ENCODE data around the gene TALDO1. TPM values are rescaled to one million over a fixed set of nuclear protein-coding genes. Genes with fewer than 3 reads are reported as not detected.
A peak's percentile ranks its signal among the peaks of the same experiment; 100 is the strongest.

The TALDO1 gene
- total and polyA plus RNA-seq, 2 of the 8 experiments (the other 6 are each of a cell fraction or from before 2014, with no cell fraction given), result 265 to 308 TPM

- no peak overlapping the region for H2AFZ ChIP-seq (ENCODE audit: low read length)
- WGBS, 2 experiments (ENCODE audit: extremely low coverage in 1 of 2, insufficient coverage in 1 of 2, insufficient read length in 1 of 2, insufficient replicate concordance in 2 of 2, low coverage in 1 of 2, low lambda C conversion rate in 2 of 2, missing lambda C conversion rate in 1 of 2), result 83% methylated on average over 20 of the region's 26 CpGs; no CpG with 5 or more reads in 1 of the 2 experiments
- no peak overlapping the region for H2AK5ac ChIP-seq (ENCODE audit: low read depth, low read length)
- no peak overlapping the region for H2BK120ac ChIP-seq (replicated peaks; ENCODE audit: low read depth, low read length)
- peaks cover 0 to 5% of the 10 kb centered on the region in 2 experiments; a peak in 1 of 4 replicates for H3K79me2 ChIP-seq (ENCODE audit: control insufficient read depth in 1 of 2, insufficient read depth in 2 of 2, low read length in 2 of 2)
- DNase-seq (ENCODE audit: low read depth in 1 of 2, low spot score in 2 of 2), result no peak
- ChIA-PET POLR2A (ENCODE audit: partially characterized antibody) (interaction anchor here (0.6 to 53.0 kb wide), 11 partner anchors 10 to 241 kb away, joined by 3 to 1917 read pairs (median 3); partner anchors contain the start of genes CD151, CRACR2B, GATD1 and PIDD1), CTCF (ENCODE audit: partially characterized antibody) (interaction anchor here (0.7 to 3.4 kb wide), 11 partner anchors 10 to 72 kb away, joined by 3 to 14 read pairs (median 3); no protein-coding TSS in a partner anchor)
- H4K91ac ChIP-seq (replicated peaks; ENCODE audit: insufficient read length, low read length), result peak overlapping the region; percentile 73
- no peak overlapping the region; the same call in 1 of the 2 replicates for H3K27ac ChIP-seq (ENCODE audit: low read depth, low read length)
- 0 out of 2 replicates have a peak overlapping the region, but pooled peaks have one; percentile 66 for H2BK5ac ChIP-seq (ENCODE audit: low read depth, low read length)
- H4K5ac ChIP-seq (ENCODE audit: insufficient read length, low read depth, low read length), result no peak overlapping the region
- H3K9me3 ChIP-seq (ENCODE audit: insufficient read depth in 2 of 2, low read depth in 1 of 2, low read length in 1 of 2), result no peaks in the 10 kb centered on the region
- H3K9ac ChIP-seq (replicated peaks in 1 of 4; ENCODE audit: extremely low read depth in 1 of 4, low read depth in 3 of 4, low read length in 3 of 4), result no peak overlapping the region; a peak in 1 of 7 replicates
- no peak overlapping the region for H3K23ac ChIP-seq (ENCODE audit: insufficient read length)
- no peak overlapping the region for H3K56ac ChIP-seq (replicated peaks; ENCODE audit: insufficient read length, low read depth, low read length)
- H4K20me1 ChIP-seq (replicated peaks in 1 of 2; ENCODE audit: control insufficient read depth in 1 of 2, insufficient read depth in 2 of 2, low read length in 2 of 2), result peaks cover 0 to 12% of the 10 kb centered on the region in 2 experiments
- H3K23me2 ChIP-seq (ENCODE audit: low read depth, low read length), result peaks cover 7% of the 10 kb centered on the region
- H2BK20ac ChIP-seq (ENCODE audit: low read length), result no peak overlapping the region
- 0 out of 2 replicates have a peak, but pooled peaks cover 7% of the 10 kb centered on the region for H3K79me1 ChIP-seq (ENCODE audit: low read depth, low read length)
- peak overlapping the region; percentile 28 for H3K4ac ChIP-seq (replicated peaks; ENCODE audit: insufficient read length, low read depth, low read length)
- no peaks in the 10 kb centered on the region for H3K27me3 ChIP-seq (replicated peaks in 1 of 4; ENCODE audit: control insufficient read depth in 3 of 4, extremely low read depth in 1 of 4, insufficient read depth in 3 of 4, low read length in 3 of 4)
- H3K4me1 ChIP-seq (replicated peaks in 1 of 4; ENCODE audit: control insufficient read depth in 3 of 4, insufficient read depth in 4 of 4, low read length in 3 of 4), result peaks cover 4 to 23% (median 16%) of the 10 kb centered on the region in 4 experiments
- H3K4me2 ChIP-seq (ENCODE audit: insufficient read depth in 1 of 2, low read depth in 2 of 2, low read length in 2 of 2), result peak overlapping the region; percentile 30 to 84; a peak in 3 of 4 replicates
- 0 out of 8 replicates have a peak overlapping the region, but pooled peaks of 1 of the 4 experiments have one; percentile 20 for H3K4me3 ChIP-seq (ENCODE audit: extremely low read depth in 1 of 4, insufficient read depth in 2 of 4, low read depth in 3 of 4, low read length in 4 of 4)
- H3K36me3 ChIP-seq (ENCODE audit: control insufficient read depth in 2 of 4, insufficient read depth in 4 of 4, low read length in 3 of 4), result peaks cover 0 to 29% (median 1%) of the 10 kb centered on the region in 4 experiments; a peak in 4 of 8 replicates
- H3K14ac ChIP-seq (ENCODE audit: insufficient read length), result no peak overlapping the region
- peak overlapping the region; percentile 53; the same call in 1 of the 2 replicates for H2BK12ac ChIP-seq (ENCODE audit: low read depth, low read length)
- H2BK15ac ChIP-seq (ENCODE audit: low read length), result 0 out of 2 replicates have a peak overlapping the region, but pooled peaks have one; percentile 67
- H4K8ac ChIP-seq (ENCODE audit: extremely low read depth, insufficient read depth, low read length), result peak overlapping the region; percentile 46; the same call in 1 of the 2 replicates
- no peak for FAIRE-seq
- no peak overlapping the region; the same call in 1 of the 2 replicates for H3K18ac ChIP-seq (ENCODE audit: extremely low read depth, low read length)
- TF ChIP-seq TAF7 (optimal IDR thresholded peaks at IDR 0.05; ENCODE audit: borderline replicate concordance, low read depth, low read length) (no peak), SP2 (IDR thresholded peaks at IDR 0.05; ENCODE audit: low read length) (no peak), SP4 (IDR thresholded peaks at IDR 0.05; ENCODE audit: low read length) (no peak), ATF2 (IDR thresholded peaks at IDR 0.05; ENCODE audit: low read length) (no peak), JUND (IDR thresholded peaks at IDR 0.05; ENCODE audit: low read length) (no peak), SAP30 (IDR thresholded peaks at IDR 0.05; ENCODE audit: insufficient read depth, insufficient replicate concordance, low read length) (no peak), USF2 (IDR thresholded peaks at IDR 0.05; ENCODE audit: low read length) (no peak)
Measured at GRCh38 chr11:795634-796564, 48.6 kb downstream of the TALDO1 start.

Data from H1 (cell line).